Placental pericyte (primary cell): ENCODE results near the gene BPIFB4. TPM values are rescaled to one million over a fixed set of nuclear protein-coding genes. Genes with fewer than 3 reads are reported as not detected.

Experiments
- total RNA-seq: library from RNA; depleted of rRNA; stranded (reverse); fragments of >200 nt; gene quantifications from 2 replicates; pipeline ENCODE4 v1.2.3, GENCODE V29; 2012

The BPIFB4 gene
- not detected in 2 replicates for total RNA-seq

GRCh38 chr20:33079259-33079658 is at the start of gene BPIFB4:
Gene BPIFB4, plus strand, starts transcription at chr20:33079643. Its CDS starts 1,884 bp downstream, at chr20:33081527.

GRCh38 chr20:33031531-33031930 is 47.9 kb upstream of the BPIFB4 start, which contains the start of gene BPIFB6:
Gene BPIFB6, plus strand, starts transcription at chr20:33031648. Its CDS starts 0 bp downstream, at chr20:33031648.

GRCh38 chr20:33053291-33054106 is 25.9 kb upstream of the BPIFB4 start, which contains the start of gene BPIFB3:
Gene BPIFB3, plus strand, starts transcription at chr20:33053903. Its CDS starts 1,533 bp downstream, at chr20:33055436.

Other genes starting within 250 kb of the BPIFB4 start
- under 0.01 and 0.14 TPM in 2 replicates for gene EFCAB8, start 220.7 kb upstream of the BPIFB4 start, total RNA-seq
- gene SUN5, start 75.2 kb upstream of the BPIFB4 start, total RNA-seq: not detected in 2 replicates
- not detected in 2 replicates for gene BPIFB2, start 71.9 kb upstream of the BPIFB4 start, total RNA-seq
- not detected in 2 replicates for gene BPIFB6, start 48.0 kb upstream of the BPIFB4 start, total RNA-seq
- gene BPIFB3, start 25.7 kb upstream of the BPIFB4 start, total RNA-seq: not detected in 2 replicates
- gene BPIFA2, start 88.5 kb downstream of the BPIFB4 start, total RNA-seq: not detected in 2 replicates
- gene BPIFA3, start 137.7 kb downstream of the BPIFB4 start, total RNA-seq: not detected in 2 replicates
- not detected in 2 replicates for gene BPIFA1, start 156.4 kb downstream of the BPIFB4 start, total RNA-seq
- not detected in 2 replicates for gene BPIFB1, start 203.6 kb downstream of the BPIFB4 start, total RNA-seq